K562 (cell line): ENCODE results near the gene HMGB1. TPM values are rescaled to one million over a fixed set of nuclear protein-coding genes. Genes with fewer than 3 reads are reported as not detected.

Experiments
- DIDO1 ChIP-seq: fragments of 450-650 bp; IDR thresholded peaks from 2 replicates; pipeline ENCODE4 v1.6.1; 2016; ENCODE audit warnings: low read depth, missing biosample characterization, missing genetic modification characterization
- E2F6 ChIP-seq, 2 experiments: IDR thresholded peaks; 2 replicates each; pipeline ENCODE4 v1.6.1; 2011; ENCODE audit warnings: borderline replicate concordance in 1 of 2, control low read depth in 1 of 2, low read depth in 1 of 2, low read length in 1 of 2, mild to moderate bottlenecking in 1 of 2, mixed read lengths in 1 of 2, moderate library complexity in 1 of 2; ENCODE audit not compliant: insufficient read depth in 1 of 2, insufficient read length in 1 of 2, poor library complexity in 1 of 2, severe bottlenecking in 1 of 2; ENCODE audit errors: extremely low read depth in 1 of 2
- PML ChIP-seq: IDR thresholded peaks from 2 replicates; pipeline ENCODE4 v1.6.1; 2012; ENCODE audit warnings: low read length, inconsistent platforms
- RAD21 ChIP-seq, 2 experiments: fragments of 250-450 bp in 1 of 2; fragments of 450-650 bp in 1 of 2; sonication (Bioruptor Pico) in 1 of 2; formaldehyde crosslinking in 1 of 2; IDR thresholded peaks in 1 of 2; conservative IDR thresholded peaks in 1 of 2; 2 replicates each; pipeline versions ENCODE4 v1.4.0 to v1.8.0; 2020 to 2022; ENCODE audit warnings: mild to moderate bottlenecking in 2 of 2, moderate library complexity in 1 of 2
- TGIF2 ChIP-seq: sonication (generic); formaldehyde crosslinking; IDR thresholded peaks from 2 replicates; pipeline ENCODE4 v1.8.1; 2022; ENCODE audit warnings: mild to moderate bottlenecking, missing genetic modification reagents, moderate library complexity
- XRCC4 ChIP-seq: IDR thresholded peaks from one replicate; pipeline ENCODE4 v1.6.1; 2011; ENCODE audit not compliant: insufficient read depth, insufficient read length; ENCODE audit errors: extremely low read depth
- ZBTB17 ChIP-seq: fragments of 450-650 bp; formaldehyde crosslinking; IDR thresholded peaks from 2 replicates; pipeline ENCODE4 v1.4.0; 2020; ENCODE audit warnings: mild to moderate bottlenecking
- ZBTB40 ChIP-seq, 2 experiments: fragments of 450-650 bp in 1 of 2; sonication (generic) in 1 of 2; formaldehyde crosslinking in 1 of 2; IDR thresholded peaks; 2 replicates each; pipeline versions ENCODE4 v1.7.1 to v1.9.0; 2016 to 2022; ENCODE audit warnings: inconsistent platforms in 1 of 2, mild to moderate bottlenecking in 1 of 2, missing genetic modification reagents in 1 of 2
- ZNF696 ChIP-seq: fragments of 250-450 bp; sonication (Bioruptor Pico); conservative IDR thresholded peaks from 2 replicates; pipeline ENCODE4 v1.4.0; 2020; ENCODE audit warnings: mild to moderate bottlenecking, moderate library complexity
- ZNF766 ChIP-seq: fragments of 200-800 bp; sonication (Bioruptor generic); conservative IDR thresholded peaks from 2 replicates; pipeline ENCODE4 v1.6.1; 2016; ENCODE audit warnings: missing genetic modification characterization, missing compliant biosample characterization
- polyA plus RNA-seq, 8 experiments: library from polyadenylated mRNA; depleted of rRNA in 4 of 8; stranded (reverse) in 5 of 8; unstranded in 3 of 8; fragments of >200 nt; fragmentation: Nextera tagmentation in 2 of 8; fragmentation: Illumina TruSeq in 1 of 8; extraction: Ambion mirVana in 2 of 8; extraction: Trizol in 1 of 8; gene quantifications; 2 replicates each; pipeline versions ENCODE4 v1.2.1 to v1.2.3, GENCODE V29; 2011 to 2014; ENCODE audit warnings: inconsistent platforms in 1 of 8, missing spikeins in 1 of 8
- total RNA-seq, 7 experiments: library from RNA; depleted of rRNA in 6 of 7; stranded (reverse); fragments of >200 nt in 6 of 7; fragmentation: Illumina TruSeq in 2 of 7; extraction: Trizol in 2 of 7; gene quantifications; 2 replicates each; pipeline versions ENCODE4 v1.2.1 to v1.2.3, GENCODE V29; 2011 to 2021; ENCODE audit warnings: low replicate concordance in 1 of 7
- TF ChIP-seq, protein P1 (sequence below): fragments of 450-650 bp; conservative IDR thresholded peaks from 2 replicates; pipeline ENCODE4 v1.6.1; 2016; ENCODE audit warnings: missing genetic modification characterization, low read depth, mild to moderate bottlenecking, missing compliant biosample characterization, moderate library complexity
- TF ChIP-seq, protein P2 (sequence below): fragments of 450-650 bp; IDR thresholded peaks from 2 replicates; pipeline ENCODE4 v1.6.1; 2018; ENCODE audit warnings: mild to moderate bottlenecking, low read depth; ENCODE audit not compliant: partially characterized antibody

HMGB1 gene
- total and polyA plus RNA-seq, 9 of the 15 experiments (the other 6 are each of a cell fraction or from before 2014, with no cell fraction given) = 442 to 1,896 (median 933) TPM

DNA sequence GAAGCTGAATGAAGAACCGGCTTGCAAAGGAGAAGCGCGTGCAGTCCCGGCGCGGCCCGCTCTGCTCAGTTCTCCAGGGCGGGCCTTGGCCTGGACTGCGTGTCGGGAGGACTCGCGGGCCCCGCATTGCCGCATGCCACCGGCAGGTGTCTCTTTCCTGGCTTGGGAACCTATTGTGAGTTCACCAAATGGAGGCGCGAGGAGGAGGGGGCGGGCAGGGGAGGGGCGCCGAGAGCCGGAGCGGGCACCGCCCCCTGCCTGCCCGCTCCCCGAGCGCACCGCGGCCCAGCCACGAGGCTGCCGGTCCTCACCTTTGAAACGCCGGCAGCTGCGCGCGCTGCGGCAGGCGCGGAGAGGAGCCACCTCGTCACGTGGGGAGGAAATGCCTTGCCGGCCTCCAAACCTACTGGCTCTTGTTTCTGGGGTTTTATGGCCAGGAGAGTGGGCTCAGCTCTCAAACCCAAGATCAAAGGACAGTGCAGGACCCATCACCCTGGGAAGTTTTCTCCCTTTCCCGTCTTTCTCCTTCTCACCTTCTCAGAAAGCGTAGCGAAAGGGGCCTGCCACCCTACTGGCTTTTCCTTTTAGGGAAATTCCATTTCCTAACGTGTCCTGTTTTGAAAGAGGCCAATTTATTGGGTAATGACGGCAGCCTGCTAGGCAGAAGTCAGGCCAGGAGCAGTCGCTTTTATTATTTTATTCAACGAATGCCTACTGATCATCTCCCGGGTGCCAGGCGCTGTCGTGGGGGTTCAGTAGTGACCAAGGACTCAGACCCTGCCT lies 57.2 kb downstream of the HMGB1 start (continued):
- TF ChIP-seq E2F6 (IDR thresholded peaks at IDR 0.05; ENCODE audit: borderline replicate concordance in 1 of 2, extremely low read depth in 1 of 2, insufficient read depth in 1 of 2, insufficient read length in 1 of 2, low read depth in 1 of 2, low read length in 1 of 2, poor library complexity in 1 of 2, severe bottlenecking in 1 of 2) (peak; percentile 89 to 98), RAD21 (CRISPR knock-in tag; conservative IDR thresholded peaks at IDR 0.05 in 1 of 2, IDR thresholded peaks at IDR 0.05 in 1 of 2) (peak; percentile 13 to 29; a peak in 2 of 4 replicates), ZBTB17 (CRISPR knock-in tag) (no peak), ZBTB40 (IDR thresholded peaks at IDR 0.05) (no peak), ZBTB40 (CRISPR knock-in tag; IDR thresholded peaks at IDR 0.05) (peak; percentile 3; the same call in 1 of the 2 replicates), ZNF696 (no peak), TGIF2 (CRISPR knock-in tag) (0 out of 2 replicates have a peak, but pooled peaks have one; percentile 49), PML (no peak), XRCC4 (no peak), DIDO1 (tag) (no peak), ZNF766 (CRISPR knock-in tag) (no peak)
- TF ChIP-seq, protein P1, sequence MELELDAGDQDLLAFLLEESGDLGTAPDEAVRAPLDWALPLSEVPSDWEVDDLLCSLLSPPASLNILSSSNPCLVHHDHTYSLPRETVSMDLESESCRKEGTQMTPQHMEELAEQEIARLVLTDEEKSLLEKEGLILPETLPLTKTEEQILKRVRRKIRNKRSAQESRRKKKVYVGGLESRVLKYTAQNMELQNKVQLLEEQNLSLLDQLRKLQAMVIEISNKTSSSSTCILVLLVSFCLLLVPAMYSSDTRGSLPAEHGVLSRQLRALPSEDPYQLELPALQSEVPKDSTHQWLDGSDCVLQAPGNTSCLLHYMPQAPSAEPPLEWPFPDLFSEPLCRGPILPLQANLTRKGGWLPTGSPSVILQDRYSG (tag) = no peak
- TF ChIP-seq, protein P2, sequence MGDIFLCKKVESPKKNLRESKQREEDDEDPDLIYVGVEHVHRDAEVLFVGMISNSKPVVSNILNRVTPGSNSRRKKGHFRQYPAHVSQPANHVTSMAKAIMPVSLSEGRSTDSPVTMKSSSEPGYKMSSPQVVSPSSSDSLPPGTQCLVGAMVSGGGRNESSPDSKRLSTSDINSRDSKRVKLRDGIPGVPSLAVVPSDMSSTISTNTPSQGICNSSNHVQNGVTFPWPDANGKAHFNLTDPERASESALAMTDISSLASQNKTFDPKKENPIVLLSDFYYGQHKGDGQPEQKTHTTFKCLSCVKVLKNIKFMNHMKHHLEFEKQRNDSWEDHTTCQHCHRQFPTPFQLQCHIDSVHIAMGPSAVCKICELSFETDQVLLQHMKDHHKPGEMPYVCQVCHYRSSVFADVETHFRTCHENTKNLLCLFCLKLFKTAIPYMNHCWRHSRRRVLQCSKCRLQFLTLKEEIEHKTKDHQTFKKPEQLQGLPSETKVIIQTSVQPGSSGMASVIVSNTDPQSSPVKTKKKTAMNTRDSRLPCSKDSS = no peak
